Right forelimb (tissue), 1 donor: ENCODE results near the gene SLC35A2.
A peak's percentile ranks its signal among the peaks of the same experiment; 100 is the strongest.

Experiments
- DNase-seq: peaks from one replicate; pipeline ENCODE4 v3.0.0-alpha.2; 2018

SLC35A2 gene

GRCh38 chrX:48927123-48927522 lies 15.7 kb upstream of the SLC35A2 start:
- no peak for DNase-seq

- DNase-seq = no peak
Observed at GRCh38 chrX:48924270-48924669, 12.8 kb upstream of the SLC35A2 start.

GRCh38 chrX:48923771-48924170 lies 12.3 kb upstream of the SLC35A2 start:
- DNase-seq = no peak

DNA sequence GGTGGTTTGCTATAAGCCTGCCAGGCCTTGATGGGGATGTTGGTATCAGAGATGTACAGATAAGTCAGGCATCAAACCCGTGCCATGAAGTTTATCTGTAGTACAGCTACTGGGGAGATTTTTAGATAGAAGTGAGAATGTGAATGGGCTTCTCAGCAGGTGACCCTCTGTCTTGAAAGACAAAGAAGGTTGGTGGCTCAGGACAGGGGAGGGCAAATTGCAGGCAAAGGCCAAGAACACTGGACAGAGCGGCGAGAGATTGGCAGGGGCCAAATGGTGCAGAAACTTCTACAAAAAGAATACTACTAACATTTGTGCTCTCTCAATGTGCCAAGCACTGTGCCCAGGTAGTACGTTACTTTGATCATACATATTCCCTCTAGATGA lies 9.3 kb upstream of the SLC35A2 start:
- DNase-seq = peak; percentile 2

DNA sequence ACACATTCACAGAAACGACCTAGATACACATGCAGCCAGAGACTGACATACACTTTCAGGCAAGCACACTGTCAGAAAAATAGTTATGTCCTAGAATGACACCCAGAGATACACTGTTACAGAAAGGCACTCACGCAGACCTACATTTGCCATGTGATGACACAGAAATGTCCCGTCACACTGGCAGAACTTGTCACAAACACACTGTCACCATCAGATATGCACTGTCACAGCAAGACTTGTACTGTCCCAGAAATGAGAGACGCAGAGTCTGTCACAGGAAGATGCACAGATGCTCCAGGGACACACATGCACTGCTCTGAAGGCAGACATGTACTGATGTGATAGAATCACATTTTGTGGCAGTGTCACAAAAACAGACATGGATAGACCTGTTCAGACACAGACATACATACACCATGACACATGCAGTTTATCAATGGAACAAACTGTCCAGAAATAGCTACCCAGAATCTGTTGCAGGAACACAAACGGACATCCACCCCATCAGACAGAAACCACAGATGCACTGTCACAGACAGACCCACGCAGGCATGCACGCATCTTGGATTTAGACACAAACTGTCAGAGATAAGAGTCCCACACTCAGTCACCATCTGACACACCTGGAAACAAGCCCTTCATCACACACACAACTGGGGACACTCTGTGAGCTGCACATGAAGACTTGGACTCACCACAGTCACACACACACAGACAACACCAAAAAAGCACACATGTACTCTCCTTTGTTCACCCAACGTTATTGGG lies 8.7 kb upstream of the SLC35A2 start:
- peak; percentile 13 for DNase-seq

DNA sequence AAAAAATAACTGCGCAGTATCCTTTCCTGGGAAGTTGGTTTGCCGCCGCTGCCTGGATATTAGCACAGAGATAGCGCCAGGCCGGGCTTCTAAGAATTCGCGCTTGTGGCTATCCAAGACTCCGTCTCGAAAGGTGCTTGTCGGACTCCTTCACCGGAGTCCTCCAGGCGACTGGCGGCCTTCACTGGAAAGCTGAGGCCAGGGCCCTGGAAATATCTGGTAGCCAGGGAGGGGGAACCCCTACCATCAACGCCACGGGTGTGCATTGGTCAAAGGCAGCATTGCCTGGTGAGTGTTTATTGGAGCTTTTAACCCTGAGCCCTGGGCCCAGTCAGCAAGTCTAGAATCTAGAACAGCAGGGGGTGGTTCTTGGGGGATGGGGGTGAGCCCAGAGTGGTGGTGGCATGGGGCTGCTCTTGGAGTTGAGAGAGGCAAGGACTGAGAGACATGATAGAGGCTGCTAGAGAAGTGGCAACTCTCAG lies 8.0 kb upstream of the SLC35A2 start:
- DNase-seq = no peak

GRCh38 chrX:48918643-48919340 lies 7.3 kb upstream of the SLC35A2 start, which contains the start of gene PIM2:
Gene PIM2 (minus strand): TSS chrX:48919024. CDS start chrX:48918834, 190 bp downstream.
- DNase-seq = peak; percentile 71

DNA sequence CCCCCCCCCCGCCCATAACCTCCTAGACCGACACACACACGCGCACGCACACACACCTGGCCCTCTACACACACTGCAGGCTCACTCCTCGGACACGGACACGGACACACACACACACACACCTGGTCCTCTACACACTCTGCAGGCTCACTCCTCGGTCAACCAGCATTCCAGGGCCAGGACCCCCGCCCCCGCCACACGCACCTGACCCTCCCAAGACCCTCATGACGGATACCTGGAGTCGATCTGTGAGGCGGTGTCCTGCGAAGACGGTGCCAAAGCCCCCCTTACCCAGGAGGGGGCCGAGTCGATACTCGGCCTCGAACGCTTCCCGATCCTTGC lies 6.8 kb upstream of the SLC35A2 start:
- no peak for DNase-seq

DNA sequence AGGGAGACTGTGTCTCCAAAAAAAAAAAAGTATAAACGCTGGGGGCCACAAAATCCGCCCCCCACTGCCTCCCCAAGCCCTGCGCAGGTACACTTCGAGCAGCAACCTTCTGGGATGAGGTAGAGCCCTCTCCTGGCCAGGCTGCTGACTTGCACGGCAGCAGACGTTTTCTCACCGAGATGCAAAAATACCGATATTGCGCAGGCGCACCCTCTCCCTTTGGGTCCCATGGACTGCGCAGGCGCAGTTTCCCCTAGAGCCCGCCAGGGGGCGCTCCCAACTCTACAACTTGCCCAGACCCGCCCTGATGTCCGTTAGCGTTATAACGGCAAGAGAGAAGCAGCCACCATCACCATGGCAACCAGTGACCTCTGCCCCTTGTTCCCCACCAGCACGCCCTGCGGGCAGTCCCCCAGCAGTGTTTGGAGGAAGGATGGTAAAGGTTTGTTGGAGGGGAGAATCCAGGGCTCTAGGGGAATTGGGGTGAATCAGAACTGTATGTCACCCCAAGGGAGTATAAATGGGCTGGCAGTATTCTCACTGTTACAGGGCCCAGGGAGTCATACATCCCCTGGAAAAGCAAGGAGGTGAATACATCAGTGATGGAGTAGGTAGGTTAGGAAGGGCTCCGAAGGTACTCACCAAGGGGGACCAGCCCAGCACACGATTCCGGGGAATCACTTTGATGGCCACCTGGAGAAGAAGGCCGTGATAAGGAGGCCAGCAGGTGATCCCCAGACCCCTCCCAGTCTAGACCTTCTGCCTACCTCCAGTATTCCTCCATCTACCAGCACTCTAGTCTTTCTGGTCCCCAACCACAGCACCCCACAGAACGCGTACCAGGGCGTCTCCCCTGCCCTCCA lies 5.9 kb upstream of the SLC35A2 start:
- peak; percentile 83 for DNase-seq

GRCh38 chrX:48914593-48915493 lies 3.4 kb upstream of the SLC35A2 start:
- no peak for DNase-seq

DNA sequence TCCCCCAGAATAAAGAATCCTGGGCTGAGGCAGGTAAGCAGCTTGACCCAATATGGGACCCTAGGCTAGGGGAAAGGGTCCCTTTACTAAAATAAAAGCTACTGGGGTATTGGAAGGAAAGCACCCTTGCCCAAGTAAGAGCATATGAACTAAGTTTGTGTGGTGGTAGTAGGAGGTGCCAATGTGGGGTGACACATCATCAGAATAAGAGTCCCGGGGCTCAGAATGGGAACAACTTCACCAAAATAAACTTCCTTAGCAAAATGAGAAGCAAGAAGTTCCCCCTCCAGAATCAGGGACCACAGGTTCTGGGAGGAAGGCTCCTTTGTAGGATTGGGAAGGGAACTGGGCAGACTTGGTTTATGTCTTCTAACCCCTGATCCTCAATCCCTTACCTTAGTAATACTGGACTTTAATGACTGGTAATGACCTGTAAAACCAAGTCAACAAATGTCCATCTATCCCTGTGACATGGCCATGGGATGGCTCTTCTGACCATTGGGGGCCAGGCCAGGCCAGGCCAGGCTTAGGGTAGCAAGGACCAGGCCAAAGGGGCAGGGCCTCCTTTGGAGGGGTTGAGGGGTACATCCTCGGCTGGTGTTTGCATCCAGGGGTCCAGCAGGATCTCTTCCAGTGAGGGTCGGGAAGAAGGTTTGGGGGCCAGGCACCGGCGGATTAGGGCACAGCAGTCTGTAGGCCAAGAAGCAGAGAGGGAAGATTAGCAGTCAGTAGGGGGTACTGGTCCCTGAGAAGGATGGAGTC lies 2.3 kb upstream of the SLC35A2 start:
- no peak for DNase-seq

- no peak for DNase-seq
Observed at GRCh38 chrX:48910926-48911411, 477 bp downstream of the SLC35A2 start.

DNA sequence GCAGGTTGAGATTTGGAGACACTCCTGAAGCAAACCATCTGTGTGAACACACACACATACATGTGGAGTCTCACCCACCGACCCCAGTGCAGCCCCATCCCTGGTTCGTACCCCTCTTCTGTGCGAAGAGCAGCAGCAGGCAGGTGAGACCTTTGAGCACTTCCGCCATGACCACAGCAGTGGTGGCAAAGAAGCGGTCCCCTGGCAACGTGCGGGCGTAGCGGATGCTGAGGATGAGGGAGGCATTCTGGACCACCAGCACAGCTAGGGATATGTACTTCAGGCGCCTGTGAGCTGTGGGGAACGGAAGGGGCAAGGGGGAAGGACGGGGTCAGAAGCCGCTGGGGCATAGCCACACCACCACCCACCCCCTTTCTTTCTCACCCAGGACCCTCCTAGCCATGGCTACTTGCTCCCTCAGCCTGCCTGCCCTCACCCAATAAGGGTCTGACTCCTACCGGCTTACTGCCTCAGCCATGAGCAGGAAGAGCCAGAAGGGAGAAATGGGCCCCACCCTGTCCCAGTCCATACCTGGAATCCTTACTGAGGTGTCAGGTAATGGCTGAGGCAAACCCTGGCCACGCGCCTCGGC lies 1.6 kb downstream of the SLC35A2 start:
- DNase-seq = peak; percentile 4

DNA sequence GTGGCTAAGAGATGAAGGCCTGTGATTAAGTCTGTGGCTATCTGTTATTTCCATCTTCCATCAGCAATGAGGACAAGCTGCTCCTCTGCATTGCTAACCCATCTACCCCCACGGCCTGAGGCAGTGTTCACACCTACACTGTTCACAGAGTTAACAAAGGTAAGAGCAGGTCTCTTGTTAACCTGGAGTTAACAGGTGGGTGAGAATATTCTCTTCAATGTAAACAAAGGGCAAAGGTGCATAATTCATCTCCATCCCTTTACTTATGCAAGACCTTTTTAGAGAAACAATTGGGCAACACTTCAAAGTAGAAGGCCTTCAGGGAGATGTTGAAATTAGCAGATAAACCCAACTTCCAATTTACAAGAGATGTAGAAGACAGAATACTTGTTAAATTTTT lies 2.8 kb downstream of the SLC35A2 start:
- DNase-seq = no peak

DNA sequence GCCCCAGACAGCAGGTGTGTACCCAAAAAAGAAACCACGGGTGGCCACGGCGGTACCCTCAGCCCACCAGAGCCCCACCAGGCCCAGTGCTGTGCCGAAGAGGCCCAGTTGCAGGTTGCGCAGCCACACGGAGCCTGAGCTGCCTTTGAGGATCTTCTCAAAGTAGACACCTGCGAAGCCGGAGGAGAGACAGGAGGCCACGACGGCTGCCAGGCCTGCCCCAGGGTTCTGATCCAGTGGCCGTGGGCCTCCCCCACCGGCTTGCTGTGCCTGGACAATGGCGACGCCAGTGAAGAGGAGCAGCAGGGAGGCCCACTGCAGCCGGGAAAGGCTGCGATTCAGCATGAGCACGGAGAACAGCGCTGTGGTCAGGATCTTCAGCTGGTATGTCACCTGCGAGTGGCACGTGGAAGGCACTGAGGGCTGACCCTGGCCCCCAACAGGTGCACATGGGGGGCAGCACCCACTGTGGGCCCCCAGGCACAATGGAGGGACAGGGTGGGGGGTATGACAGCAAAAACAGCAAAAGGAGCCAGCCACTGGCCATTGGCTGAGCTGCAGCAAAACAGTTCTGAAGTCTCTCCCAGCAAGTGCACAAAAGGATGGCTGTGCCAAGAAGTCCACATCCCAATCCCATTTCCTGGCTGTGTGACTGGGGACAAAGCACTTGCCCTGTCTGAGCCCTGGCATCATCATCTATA lies 6.2 kb downstream of the SLC35A2 start:
- DNase-seq = peak; percentile 17

GRCh38 chrX:48904626-48905025 lies 6.8 kb downstream of the SLC35A2 start:
- peak; percentile 24 for DNase-seq

DNA sequence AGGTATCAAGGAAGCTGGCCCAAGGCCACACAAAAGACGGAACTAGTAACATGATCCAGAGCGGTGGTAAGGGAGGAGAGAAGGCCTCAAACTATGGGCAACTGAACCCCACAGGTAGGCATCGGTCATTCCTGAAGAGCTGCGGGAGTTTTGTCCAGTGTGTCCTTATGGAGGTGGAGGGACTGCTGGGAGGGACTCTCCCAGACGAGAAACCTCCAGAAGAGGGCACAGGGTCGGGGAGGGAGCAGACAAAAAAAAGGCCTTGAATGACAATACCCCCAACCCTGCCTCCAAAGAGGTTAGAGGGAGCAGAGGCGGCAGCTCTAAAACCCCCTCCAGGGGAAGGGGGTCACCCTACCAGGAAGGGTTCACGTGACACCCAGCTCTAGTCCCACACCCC lies 7.3 kb downstream of the SLC35A2 start:
- DNase-seq = peak; percentile 29

- no peak for DNase-seq
Observed at GRCh38 chrX:48903290-48903689, 8.2 kb downstream of the SLC35A2 start.

GRCh38 chrX:48902776-48903175 lies 8.7 kb downstream of the SLC35A2 start:
- peak; percentile 16 for DNase-seq

- no peak for DNase-seq
Observed at GRCh38 chrX:48902135-48902534, 9.3 kb downstream of the SLC35A2 start.
